Inflammatory macrophage treated with lipopolysaccharide for 1 hour (primary cell): ENCODE measurements around the gene PIEZO2.
"Not testable (repeated sequence)": the region's sequence is repeated elsewhere in the genome, so short reads cannot be mapped to it uniquely, and the experiment has no call there.

ENCODE experiments used
- DNase-seq, 2 donors: peaks; one replicate each; pipeline ENCODE4 v3.0.0-alpha.2; 2020 to 2022

The PIEZO2 gene

DNA sequence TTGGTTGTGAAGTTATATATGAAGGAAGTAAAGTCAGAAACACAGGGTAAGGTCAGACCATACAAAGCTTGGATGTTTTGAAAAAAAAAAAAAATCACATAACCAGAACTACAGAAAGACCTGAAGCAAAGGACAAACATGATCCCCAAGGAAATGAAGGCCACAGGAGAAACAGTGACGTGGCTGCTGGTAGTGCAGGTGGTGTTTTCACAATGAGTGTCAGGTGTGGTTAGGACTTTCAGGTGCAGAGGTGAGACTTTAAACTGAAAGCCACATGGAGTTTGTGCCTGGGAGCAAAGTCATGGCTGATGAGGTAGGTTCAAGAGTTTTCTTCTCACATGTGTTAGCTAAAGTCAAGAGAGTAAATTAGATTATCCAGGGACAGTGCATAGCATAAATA, 270.7 kb downstream of the PIEZO2 start:
- no peak for DNase-seq

DNA sequence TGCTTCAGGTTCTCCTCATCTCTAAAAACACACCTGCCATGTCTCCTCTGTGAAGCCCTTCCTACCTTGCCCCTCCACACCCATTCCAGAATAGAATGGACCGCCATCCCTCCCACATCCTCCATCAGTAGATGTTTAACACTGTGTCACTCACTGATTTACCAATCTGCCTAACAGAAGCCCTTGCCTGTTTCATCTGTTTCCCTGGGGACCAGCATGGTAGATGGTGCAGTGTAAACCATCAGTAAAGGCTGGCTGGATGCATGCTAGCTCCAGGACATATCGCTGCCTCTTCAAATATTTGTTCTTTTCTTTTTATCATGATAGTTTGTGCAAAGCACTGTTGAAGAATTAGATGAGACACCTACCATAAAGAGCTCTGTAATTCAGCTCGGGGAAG, 271.4 kb downstream of the PIEZO2 start:
- DNase-seq, result no peak

DNA sequence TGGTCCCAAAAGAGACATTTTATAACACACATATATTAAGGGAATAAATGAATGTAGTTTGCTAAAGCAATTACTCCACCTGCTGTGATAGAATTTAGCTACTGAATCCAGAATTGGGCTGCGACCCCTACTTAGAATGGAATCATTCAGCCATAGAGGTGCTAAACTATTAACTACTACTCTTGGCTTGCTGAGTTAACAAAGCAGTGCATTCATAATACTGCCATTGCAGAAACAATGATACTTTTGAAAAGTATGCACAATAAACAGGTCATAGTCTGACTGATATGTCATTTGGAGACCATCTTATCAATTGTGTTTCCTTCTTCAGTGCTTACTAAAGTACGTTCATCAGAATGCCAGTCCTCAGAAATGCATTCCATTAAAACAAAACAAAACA, 273.6 kb downstream of the PIEZO2 start:
- no peak for DNase-seq

DNA sequence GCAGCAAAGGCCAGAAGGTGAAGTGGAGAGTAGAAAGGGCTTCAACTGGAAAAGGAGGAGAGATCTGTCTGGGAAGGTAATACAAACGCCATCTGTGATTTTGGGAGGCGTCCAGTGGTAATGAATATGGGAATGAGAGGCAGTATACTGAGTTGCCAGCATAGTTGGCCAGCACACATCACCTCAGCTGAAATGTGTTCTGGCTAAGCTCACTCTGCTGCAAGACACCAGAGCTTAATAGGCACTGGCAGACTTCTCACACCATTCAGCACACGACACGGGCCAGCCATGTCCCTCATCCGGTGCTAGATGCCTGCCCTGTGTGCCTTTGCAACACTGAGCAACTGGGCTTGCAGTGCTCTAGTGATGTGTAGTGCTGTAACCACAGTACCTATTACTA, 277.1 kb downstream of the PIEZO2 start:
- DNase-seq, result no peak

DNA sequence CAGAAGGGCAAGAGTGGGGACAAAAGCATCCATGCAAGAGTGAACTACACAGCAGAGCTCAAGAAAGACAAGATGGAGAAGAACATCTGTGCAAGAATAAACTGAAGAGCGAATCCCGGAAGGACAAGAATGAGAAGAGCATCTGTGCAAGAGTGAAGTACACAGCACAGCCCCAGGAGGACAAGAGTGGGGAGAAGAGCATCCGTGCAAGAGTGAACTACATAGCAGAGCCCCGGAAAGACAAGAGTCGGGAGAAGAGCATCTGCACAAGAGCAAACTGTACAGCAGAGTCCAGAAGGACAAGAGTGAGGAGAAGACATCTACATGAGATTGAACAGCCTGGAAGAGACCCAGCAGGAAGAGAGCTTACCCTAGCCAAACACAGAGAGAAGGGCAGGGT, 284.6 kb downstream of the PIEZO2 start:
- no peak for DNase-seq

DNA sequence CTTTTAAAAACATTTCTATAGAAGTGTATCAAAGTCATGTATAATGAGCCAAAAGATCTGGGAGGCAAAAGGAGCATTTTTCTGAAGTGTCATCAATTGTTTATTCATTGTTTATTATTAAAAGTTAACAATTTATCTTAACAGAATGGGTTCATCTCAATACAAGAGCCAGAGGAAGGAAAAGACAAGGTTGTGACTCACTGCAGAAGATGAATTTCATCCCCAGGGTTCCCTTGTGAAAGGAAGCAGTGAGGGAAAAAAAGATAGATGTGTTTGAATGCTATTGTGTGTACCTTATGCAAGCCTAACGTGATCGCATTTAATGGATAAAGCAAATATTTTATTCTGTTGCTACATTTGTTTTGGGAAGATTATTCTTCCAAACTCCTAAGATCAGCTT, 286.3 kb downstream of the PIEZO2 start:
- DNase-seq, result no peak

DNA sequence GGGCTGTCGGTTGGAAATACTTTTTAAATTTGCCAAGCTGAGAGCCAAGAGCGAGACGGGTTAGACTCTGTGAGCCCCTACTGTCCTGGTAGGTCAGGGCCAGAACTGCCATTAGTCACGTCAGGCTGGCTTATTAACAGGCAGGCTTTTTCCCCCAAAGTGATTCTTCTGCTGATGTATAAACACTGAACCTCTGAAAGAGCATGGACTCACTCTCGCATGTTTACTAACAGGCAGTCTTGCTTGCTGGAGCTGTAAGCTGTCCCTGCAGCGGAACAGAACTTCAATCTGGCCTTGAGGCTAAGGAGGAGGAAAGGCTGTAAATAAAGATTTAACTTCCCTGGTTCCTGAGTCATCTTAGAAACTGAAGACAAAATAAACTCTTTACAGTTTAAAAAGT, 288.4 kb downstream of the PIEZO2 start:
- no peak for DNase-seq

DNA sequence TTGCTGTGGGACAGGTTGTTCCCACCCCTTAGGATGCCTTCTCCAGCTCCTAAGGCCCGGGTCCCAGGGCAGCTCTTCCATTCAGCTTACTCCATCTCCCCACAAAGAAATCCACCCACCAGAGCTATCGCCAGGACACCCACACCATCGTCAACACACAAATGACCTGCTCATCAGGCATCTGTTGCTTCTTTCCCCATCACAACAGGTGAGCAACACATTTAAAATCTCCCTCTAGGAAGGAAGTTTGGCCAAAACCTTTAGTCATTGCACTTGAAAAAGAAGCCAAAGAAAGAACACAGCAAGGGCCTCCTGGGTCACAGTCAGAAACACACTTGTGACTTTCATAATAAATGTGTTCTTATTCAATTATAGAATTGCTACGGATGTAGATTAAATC, 289.0 kb downstream of the PIEZO2 start:
- DNase-seq, result no peak

DNA sequence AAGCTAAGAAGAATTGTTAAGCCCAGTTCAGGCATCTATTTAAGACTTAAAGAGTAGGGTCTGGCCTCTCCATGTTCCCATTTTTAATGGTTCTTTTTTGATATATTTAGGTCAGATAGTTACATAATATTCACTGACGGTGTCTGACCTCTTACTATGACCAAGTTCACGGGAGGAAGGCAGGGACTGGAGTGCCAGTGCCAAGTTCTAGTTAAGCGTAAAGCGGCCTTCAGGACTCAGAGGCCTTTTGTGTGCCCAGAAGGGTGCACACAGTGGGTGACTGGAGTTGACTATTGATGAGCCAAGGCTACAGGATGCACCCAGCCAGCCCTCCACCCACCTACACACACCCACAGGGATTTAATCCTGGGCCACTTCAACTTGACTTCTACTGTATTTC, 290.9 kb downstream of the PIEZO2 start:
- no peak for DNase-seq

DNA sequence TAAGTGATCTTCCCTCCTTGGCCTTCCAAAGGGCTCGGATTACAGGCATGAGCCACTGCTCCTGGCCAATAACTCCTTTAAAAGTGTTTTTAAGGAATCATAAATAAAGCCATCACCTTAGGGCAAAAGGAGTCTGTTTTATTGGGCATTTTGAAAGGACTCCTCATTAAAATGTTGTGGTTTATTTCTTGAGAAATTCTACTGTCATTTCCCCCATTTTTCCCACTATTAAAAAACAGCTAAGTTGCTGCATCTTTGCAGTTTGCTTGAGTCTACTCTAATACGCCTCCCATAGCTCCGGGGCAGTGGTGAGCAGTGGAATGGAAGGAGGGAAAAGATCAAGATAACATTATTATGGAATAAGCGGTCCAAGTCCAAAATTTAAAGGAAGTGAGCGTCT, 293.2 kb downstream of the PIEZO2 start:
- DNase-seq, result no peak

DNA sequence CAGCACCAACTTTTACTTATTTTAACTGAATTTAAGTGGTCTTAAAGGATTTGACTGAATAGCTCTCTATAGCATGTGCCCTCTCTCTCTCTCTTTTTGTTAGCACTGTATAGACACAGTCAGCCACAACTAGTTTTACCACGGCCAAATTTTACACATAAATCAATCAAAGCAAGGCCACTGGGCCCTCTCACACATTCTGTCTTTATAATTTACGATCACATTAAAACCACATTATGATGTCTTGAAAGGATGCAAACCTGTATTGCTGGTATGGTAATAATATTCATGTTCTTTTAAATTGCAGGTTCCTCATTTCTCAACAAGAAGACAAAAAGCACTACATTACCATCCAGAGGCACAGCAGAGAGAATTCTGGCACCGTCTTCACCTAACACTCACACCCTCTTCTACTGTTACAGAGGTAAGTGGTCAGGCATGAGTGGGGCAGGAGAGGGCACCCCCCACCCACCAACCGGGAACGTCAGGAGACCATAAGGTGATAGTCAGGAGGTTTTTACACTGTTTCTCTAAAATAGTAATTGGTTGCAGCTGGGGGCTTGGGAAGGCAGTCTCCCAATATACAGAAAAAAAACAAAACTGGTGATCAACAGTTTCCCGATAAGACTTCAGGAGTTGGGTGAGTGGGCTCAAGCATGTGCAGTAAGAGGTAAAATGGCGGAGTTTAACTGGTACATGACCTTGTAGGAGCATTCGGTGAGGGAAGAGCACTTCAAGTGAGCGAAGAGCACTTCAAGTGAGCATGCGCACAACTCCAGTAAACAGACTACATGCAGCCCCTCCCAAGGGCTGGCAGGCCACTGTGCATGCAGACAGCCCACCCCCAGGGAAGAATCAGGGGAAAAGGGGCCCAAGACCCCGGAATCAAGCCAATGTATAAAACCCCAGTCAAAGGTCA, 296.7 kb downstream of the PIEZO2 start:
- no peak for DNase-seq

DNA sequence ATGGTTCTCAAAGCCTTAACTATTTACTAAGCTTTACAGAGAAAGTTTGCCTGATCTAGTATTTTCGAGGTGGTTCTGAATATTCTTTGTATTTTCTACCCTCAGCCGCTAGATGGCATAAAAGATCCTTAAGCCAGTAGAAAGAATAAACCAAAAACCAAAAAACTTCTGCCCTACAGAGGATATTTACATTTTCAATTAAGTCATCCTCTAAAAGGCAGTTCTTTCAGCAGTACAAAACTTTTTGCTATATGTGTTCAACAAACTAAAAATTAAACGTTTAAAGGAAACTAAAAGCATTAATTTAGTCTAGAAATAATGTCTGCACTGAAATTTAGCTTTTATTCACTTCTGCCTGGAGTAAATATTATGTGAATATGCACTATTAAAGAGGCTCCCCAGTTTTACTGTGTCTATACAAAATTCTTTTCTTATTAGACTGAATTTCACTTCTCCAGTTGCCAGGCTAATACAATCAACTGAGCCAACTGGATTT, 297.5 kb downstream of the PIEZO2 start:
- DNase-seq, result peak; percentile 32 to 61

DNA sequence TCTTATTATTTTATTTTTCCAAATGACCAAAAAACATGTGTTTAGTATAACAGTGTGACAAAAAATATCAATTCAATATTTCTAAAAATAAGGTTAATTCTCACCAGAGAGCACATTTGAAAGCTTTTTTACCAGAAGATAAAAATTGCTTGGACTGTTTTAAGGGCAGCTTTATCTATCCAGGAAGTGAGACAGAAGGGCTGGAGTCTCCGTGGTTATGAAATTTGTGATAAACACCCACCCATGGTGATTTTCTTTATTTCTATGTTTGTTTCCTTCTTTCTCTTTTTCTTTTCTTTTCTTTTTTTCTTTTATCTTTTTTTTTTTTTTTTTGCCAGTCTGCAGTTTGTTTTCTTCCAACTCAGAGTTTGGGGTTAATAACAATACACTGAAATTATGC, 298.5 kb downstream of the PIEZO2 start:
- peak; percentile 4 to 18 for DNase-seq

DNA sequence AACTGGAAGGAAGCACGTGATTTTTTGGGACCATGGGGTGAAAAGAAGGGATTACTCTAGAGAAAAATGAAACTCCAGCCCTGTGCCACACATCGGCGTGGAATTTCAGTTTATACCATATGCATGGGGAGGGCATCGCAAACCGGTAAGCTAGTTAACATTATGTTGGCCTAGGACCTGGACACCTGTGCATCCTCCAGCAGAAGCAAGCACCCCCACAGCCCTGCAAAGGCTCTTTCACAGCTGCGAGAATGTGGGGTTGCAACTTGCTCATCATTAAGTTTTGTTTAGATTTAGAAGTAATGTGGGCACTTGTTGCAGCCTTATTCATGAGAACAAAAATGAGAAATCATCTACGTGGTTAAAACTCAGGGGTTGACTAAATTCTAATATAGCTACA, 299.2 kb downstream of the PIEZO2 start:
- no peak for DNase-seq

DNA sequence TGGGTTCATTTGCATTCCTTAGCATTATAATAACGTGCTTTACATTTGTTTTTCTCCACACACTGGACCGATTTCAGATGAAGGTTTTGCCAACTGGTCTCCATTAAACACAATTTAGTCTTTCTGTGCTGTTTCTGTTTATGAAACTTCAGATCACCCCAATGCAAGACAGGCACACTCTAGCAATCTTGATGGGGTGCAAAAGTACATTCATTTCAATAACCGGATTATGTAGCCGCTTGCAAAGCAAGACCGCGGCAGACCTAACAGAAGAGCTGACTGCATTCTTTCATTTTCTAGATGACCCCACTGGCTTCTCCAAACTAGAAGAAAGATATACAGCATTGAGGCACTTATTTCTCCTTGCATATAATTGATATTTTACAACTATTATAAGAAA, 301.5 kb downstream of the PIEZO2 start:
- DNase-seq, result no peak

DNA sequence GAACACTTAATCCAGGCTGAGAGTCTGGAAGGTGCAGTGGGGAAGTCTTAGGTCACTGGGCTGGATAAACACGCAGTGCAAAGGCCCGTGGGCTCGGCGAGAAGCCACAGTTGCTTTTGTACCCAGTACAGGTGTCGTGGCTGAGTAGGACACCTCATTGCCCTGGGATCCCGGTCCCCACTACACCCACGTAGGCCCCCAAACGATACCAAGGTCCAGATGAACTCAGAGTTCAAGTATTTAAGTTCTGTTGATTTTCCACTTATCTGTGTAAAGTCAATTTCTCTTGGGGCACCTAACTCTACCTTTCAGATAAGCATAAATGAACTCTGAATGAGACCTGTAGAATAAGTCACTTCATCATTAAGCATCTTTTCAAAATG, 302.0 kb downstream of the PIEZO2 start:
- no peak for DNase-seq

DNA sequence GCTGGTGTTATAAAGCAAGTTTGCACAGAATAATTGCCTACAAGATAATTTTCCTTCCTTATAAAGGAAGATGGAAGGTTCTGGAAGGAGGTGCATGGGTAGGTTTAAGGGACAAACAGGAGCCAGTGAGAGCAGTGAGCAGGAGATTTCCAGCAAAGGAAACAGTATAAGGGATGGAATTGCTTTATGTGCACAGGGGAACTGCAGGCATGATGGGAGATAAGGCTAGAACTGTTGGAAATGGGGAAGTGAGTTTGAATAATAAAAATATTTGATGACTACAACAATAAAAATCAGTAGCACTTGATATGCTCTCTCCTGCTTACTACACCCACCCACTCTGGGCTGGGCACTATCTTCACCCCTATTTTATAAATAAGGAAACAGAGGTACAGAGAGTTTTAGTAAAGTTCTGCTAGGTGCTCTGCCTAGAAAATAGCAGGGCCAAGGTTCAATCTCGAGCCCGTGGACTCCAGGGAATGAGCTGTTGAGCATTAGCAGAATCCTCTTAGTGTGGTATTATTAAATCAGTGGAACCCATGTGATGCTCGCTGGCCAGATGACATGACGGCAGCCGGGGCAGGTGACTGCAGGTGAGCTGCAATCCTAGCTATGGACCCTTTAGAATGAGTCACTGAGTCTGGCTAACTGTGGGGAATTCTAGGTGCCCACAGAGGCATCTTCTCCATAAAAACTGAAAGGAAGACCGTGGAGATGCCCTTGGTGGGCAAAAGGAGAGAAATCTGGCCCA, 302.5 kb downstream of the PIEZO2 start:
- DNase-seq, result no peak

DNA sequence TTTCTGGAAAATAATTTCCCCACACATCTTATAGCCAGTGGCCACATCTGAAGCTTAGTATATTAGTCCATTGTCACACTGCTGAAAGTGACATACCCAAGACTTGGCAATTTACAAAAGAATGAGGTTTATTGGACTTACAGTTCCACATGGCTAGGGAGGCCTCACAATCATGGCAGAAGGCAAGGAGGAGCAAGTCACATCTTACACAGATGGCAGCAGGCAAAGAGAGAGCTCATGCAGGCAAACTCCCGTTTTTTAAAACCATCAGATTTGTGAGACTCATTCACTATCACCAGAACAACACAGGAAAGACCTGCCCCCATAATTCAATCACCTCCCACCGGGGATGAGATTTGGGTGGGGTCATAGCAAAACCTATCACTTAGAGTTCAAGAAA, 303.3 kb downstream of the PIEZO2 start:
- not testable (repeated sequence) for DNase-seq

DNA sequence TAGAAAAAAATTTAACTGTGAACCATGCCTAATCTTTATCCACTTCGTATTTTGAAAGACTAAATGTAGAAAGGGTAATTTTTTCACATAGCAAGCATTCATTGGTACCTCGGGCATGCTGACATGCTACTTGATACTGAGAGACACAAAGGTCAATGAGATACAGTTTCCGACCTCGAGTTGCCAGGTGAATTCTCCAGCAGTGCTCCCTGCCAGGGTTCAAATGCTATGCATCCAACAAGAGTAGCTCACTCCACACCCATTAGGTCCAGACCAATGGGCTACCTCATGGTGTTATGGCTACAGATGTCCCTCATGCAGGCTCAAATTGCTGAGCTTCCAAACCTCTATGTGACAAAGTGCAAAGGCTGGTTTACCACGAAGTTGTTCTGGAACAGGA, 305.8 kb downstream of the PIEZO2 start:
- no peak for DNase-seq

DNA sequence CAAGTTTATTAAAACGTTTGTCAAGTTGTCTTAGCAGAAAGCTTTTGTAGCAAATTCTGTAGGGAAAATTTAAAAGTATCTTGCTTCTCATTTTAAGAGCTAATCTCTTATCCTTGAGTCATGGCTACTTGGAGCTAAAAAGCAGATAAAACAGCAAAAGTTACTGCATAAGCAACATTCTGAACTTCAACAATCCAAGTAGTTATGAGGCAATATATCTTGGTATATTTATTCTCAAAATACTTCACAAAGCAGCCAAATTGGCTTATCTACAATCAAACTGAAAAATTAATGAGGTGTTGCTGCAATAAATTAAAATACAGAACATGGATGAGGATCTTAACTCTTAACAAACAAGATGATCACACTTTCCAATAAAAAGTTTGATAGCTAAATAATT, 306.5 kb downstream of the PIEZO2 start:
- no peak for DNase-seq

DNA sequence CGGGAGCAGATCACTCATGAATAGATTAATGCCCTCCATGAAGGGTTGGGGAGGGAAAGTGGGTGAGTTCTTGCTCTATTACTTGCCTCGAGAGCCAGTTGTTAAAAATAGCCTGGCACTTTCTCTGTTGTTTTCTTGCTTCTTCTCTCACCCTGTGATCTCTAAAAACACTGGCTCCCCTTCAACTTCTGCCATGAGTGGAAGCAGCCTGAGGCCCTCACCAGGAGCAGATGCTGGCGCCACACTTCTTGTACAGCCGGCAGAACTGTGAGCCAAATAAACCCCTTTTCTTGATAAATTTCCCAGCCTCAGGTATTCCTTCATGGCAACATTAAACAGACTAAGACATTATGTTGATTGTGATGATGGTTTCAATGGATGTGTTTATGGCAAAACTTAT, 307.0 kb downstream of the PIEZO2 start:
- DNase-seq, result no peak

DNA sequence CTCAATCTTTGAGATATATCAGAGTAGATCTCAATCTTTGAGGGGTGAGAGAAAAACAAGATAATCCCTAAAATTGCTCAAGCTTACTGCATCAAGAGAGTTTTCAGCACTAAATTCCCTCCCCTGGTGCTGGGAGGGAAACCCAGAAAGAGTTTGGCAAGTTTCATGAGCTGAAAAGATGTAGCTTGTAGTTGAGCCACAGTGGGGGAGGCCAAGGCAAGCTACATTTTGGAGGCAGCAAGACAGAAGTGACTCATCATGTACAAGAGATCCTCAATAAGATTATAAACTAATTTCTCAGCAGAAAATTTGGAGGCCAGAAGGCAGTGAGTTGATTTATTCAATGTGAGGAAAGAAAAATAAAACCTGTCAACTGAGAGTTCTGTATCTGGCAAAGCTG, 308.2 kb downstream of the PIEZO2 start:
- DNase-seq, result no peak

DNA sequence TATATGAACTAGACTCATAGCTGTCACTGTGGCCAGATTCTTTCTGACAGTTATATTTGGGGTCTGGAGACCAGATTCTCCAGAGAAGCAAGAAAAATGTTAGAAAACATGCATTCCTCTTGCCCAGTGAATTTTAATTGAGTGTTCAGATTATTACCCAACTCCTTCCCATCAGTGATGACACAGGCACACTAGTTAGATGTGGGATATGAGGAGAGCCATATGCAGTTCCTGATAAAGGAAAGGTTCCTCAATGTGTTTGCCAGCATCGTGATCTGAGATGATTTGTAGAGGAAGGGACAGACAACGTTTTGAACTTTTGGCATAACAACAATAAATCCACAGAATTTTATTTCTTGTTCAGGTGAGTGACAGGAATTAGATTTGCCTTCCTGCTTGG, 308.6 kb downstream of the PIEZO2 start:
- DNase-seq, result no peak

DNA sequence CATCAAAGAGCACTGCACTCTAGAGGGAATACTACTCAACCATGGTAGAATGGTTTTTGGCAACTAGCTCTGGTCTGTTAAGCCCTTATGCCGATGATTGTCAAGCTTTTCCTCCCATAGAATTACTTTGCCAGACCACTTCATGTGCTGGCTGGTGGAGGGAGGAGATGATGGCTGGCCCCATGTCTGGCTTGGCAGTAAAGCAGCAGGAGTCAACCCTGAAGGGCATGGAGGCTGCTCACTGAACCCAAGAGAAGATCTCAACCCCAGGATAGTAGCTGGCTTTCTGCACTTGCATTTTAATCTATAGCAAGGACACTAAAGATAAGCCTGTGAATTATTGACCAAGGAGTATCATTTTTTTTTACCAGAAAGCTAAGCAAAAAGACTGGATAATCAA, 309.9 kb downstream of the PIEZO2 start:
- no peak for DNase-seq
